MM.1S (cell line): ENCODE data around the gene E2F2.

Experiments
- DNase-seq: peaks from one replicate; pipeline ENCODE4 v3.0.0-alpha.2; 2015
- H2AFZ ChIP-seq: fragments of 300-600 bp; sonication (generic); 2 replicates; pipeline ENCODE4 v1.6.0; 2016; ENCODE audit warnings: antibody characterized with exemption, low read length
- H3F3A ChIP-seq: fragments of 300-600 bp; sonication (generic); 2 replicates; pipeline ENCODE4 v1.6.1; 2016; ENCODE audit warnings: mild to moderate bottlenecking, antibody characterized with exemption, low read length, moderate library complexity, mixed read lengths; ENCODE audit not compliant: insufficient read depth
- H3K27ac ChIP-seq: fragments of 300-600 bp; sonication (generic); 2 replicates; pipeline ENCODE4 v1.5.1; 2016; ENCODE audit warnings: mild to moderate bottlenecking, low read length
- H3K27me3 ChIP-seq: fragments of 300-600 bp; sonication (generic); replicated peaks from 2 replicates; pipeline ENCODE4 v1.6.0; 2016; ENCODE audit warnings: low read length; ENCODE audit not compliant: insufficient read depth
- H3K36me3 ChIP-seq: fragments of 300-600 bp; sonication (generic); replicated peaks from 2 replicates; pipeline ENCODE4 v1.6.1; 2016; ENCODE audit warnings: mild to moderate bottlenecking, low read length, mixed read lengths; ENCODE audit not compliant: insufficient read depth
- H3K4me1 ChIP-seq: fragments of 300-600 bp; sonication (generic); 2 replicates; pipeline ENCODE4 v1.6.1; 2016; ENCODE audit warnings: low read length, mixed read lengths
- H3K4me2 ChIP-seq: fragments of 300-600 bp; sonication (generic); 2 replicates; pipeline ENCODE4 v1.6.0; 2016; ENCODE audit warnings: low read depth, low read length
- H3K4me3 ChIP-seq: fragments of 300-600 bp; sonication (generic); 2 replicates; pipeline ENCODE4 v1.5.1; 2016; ENCODE audit warnings: low read length, mixed read lengths
- H3K79me2 ChIP-seq: fragments of 300-600 bp; sonication (generic); 2 replicates; pipeline ENCODE4 v1.6.1; 2016; ENCODE audit warnings: mixed run types, low read length, mixed read lengths
- H3K9ac ChIP-seq: fragments of 300-600 bp; sonication (generic); 2 replicates; pipeline ENCODE4 v1.6.1; 2016; ENCODE audit warnings: low read length, mixed read lengths
- H3K9me2 ChIP-seq: fragments of 300-600 bp; sonication (generic); replicated peaks from 2 replicates; pipeline ENCODE4 v1.6.1; 2016; ENCODE audit warnings: mild to moderate bottlenecking, low read length, mixed read lengths; ENCODE audit not compliant: insufficient read depth
- H3K9me3 ChIP-seq: fragments of 300-600 bp; sonication (generic); replicated peaks from 2 replicates; pipeline ENCODE4 v1.6.1; 2016; ENCODE audit warnings: mild to moderate bottlenecking, low read length, mixed read lengths; ENCODE audit not compliant: insufficient read depth
- H4K20me1 ChIP-seq: fragments of 300-600 bp; sonication (generic); 2 replicates; pipeline ENCODE4 v1.6.1; 2016; ENCODE audit warnings: mild to moderate bottlenecking, low read length, moderate library complexity, mixed read lengths; ENCODE audit not compliant: insufficient read depth
- CTCF ChIP-seq: fragments of 300-600 bp; sonication (generic); IDR thresholded peaks from 2 replicates; pipeline ENCODE4 v1.5.1; 2016; ENCODE audit warnings: antibody characterized with exemption, low read length, mixed read lengths
- EZH2 ChIP-seq: fragments of 300-600 bp; sonication (generic); optimal IDR thresholded peaks from 2 replicates; pipeline ENCODE3; 2017; ENCODE audit warnings: low read depth, mild to moderate bottlenecking, antibody characterized with exemption, low read length, mixed read lengths
- EZH2phosphoT487 ChIP-seq: fragments of 300-600 bp; sonication (generic); IDR thresholded peaks from 2 replicates; pipeline ENCODE4 v1.6.1; 2018; ENCODE audit warnings: antibody characterized with exemption, low read length

The E2F2 gene

DNA sequence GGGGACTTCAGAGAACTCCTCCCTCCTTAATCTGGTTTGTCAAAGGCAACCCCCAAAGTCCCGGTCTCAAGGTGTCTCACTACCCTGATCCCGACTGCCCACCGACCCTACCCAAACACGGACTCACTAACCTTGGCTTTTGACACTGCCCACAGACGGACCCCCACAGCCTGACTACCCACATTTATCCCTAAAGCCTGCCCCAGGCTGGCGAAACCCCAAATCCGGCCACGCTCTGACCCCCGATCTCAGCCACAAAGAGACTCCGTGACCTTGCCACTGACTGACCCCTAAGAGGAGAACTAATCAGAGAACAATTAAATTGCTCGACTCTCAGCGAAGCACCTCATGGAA lies 23.1 kb upstream of the E2F2 start:
- Histone ChIP-seq H4K20me1 (no peaks in the 10 kb centered on the region), H3K4me2 (peak overlapping the region; percentile 99), H3K36me3 (no peaks in the 10 kb centered on the region), H3K9me2 (no peaks in the 10 kb centered on the region), H3K4me1 (peaks cover 28% of the 10 kb centered on the region), H3K27me3 (no peaks in the 10 kb centered on the region), H3K9me3 (no peaks in the 10 kb centered on the region), H2AFZ (peak overlapping the region; percentile 80), H3K4me3 (peak overlapping the region; percentile 76), H3F3A (peaks cover 32% of the 10 kb centered on the region; the same call in 1 of the 2 replicates), H3K9ac (peak overlapping the region; percentile 81), H3K27ac (peak overlapping the region; percentile 41; the same call in 1 of the 2 replicates), H3K79me2 (peaks cover 8% of the 10 kb centered on the region)
- TF ChIP-seq EZH2 = no peak
- TF ChIP-seq EZH2phosphoT487 = no peak
- no peak for TF ChIP-seq CTCF
- no peak for DNase-seq

GRCh38 chr1:23553231-23554126 lies 22.4 kb upstream of the E2F2 start:
- no peaks in the 10 kb centered on the region for H4K20me1 ChIP-seq
- TF ChIP-seq EZH2phosphoT487 (no peak), CTCF (no peak), EZH2 (no peak)
- H3K27ac ChIP-seq = no peak overlapping the region
- H2AFZ ChIP-seq = no peak overlapping the region
- H3K4me1 ChIP-seq = peaks cover 28% of the 10 kb centered on the region
- peaks cover 2% of the 10 kb centered on the region for H3K79me2 ChIP-seq
- H3K36me3 ChIP-seq = no peaks in the 10 kb centered on the region
- DNase-seq = no peak
- H3K4me2 ChIP-seq = peak overlapping the region; percentile 99; the same call in 1 of the 2 replicates
- H3F3A ChIP-seq = peaks cover 26% of the 10 kb centered on the region; the same call in 1 of the 2 replicates
- H3K27me3 ChIP-seq = no peaks in the 10 kb centered on the region
- no peak overlapping the region for H3K4me3 ChIP-seq
- no peaks in the 10 kb centered on the region for H3K9me2 ChIP-seq
- H3K9me3 ChIP-seq = no peaks in the 10 kb centered on the region
- H3K9ac ChIP-seq = no peak overlapping the region

GRCh38 chr1:23551849-23552248 lies 20.8 kb upstream of the E2F2 start:
- H3K79me2 ChIP-seq = no peaks in the 10 kb centered on the region
- peaks cover 21% of the 10 kb centered on the region for H3K4me1 ChIP-seq
- H3K9me3 ChIP-seq = no peaks in the 10 kb centered on the region
- no peak overlapping the region for H3K4me3 ChIP-seq
- H4K20me1 ChIP-seq = no peaks in the 10 kb centered on the region
- H3K36me3 ChIP-seq = no peaks in the 10 kb centered on the region
- no peak for TF ChIP-seq EZH2phosphoT487
- TF ChIP-seq EZH2 = no peak
- no peak for TF ChIP-seq CTCF
- H3K27ac ChIP-seq = no peak overlapping the region
- H3K9ac ChIP-seq = no peak overlapping the region
- H3K4me2 ChIP-seq = no peak overlapping the region
- H2AFZ ChIP-seq = no peak overlapping the region
- H3K27me3 ChIP-seq = no peaks in the 10 kb centered on the region
- DNase-seq = no peak
- no peaks in the 10 kb centered on the region for H3K9me2 ChIP-seq
- 0 out of 2 replicates have a peak, but pooled peaks cover 11% of the 10 kb centered on the region for H3F3A ChIP-seq
